Neural cell (in vitro differentiated cells): Measurements from ENCODE around the gene PDE8A. TPM values are rescaled to one million over a fixed set of nuclear protein-coding genes. Genes with fewer than 3 reads are reported as not detected.

Experiments
- H2AFZ ChIP-seq: fragments of 200-600, 300-800 bp; sonication (generic), shearing (Covaris generic); 2 replicates; pipeline ENCODE4 v1.6.0; 2014; ENCODE audit warnings: low read depth, mild to moderate bottlenecking, antibody characterized with exemption, low read length, moderate library complexity
- H3F3A ChIP-seq: fragments of 200-600 bp; shearing (Covaris generic); 2 replicates; pipeline ENCODE4 v1.6.1; 2016; ENCODE audit warnings: mild to moderate bottlenecking, moderate library complexity, mixed read lengths, antibody characterized with exemption, low read length; ENCODE audit not compliant: insufficient read depth, poor library complexity, severe bottlenecking
- H3K27ac ChIP-seq: fragments of 200-600, 300-800 bp; sonication (generic), shearing (Covaris generic); 2 replicates; pipeline ENCODE4 v1.5.1; 2014; ENCODE audit warnings: mild to moderate bottlenecking, low read length, moderate library complexity
- H3K27me3 ChIP-seq: fragments of 300-800, 200-600 bp; sonication (generic), shearing (Covaris generic); 2 replicates; pipeline ENCODE4 v1.6.0; 2014; ENCODE audit warnings: mild to moderate bottlenecking, low read depth, low read length, moderate library complexity; ENCODE audit not compliant: insufficient read depth
- H3K36me3 ChIP-seq: fragments of 300-800, 200-600 bp; sonication (generic), shearing (Covaris generic); 2 replicates; pipeline ENCODE4 v1.5.1; 2014; ENCODE audit warnings: mild to moderate bottlenecking, antibody characterized with exemption, low read length, moderate library complexity; ENCODE audit not compliant: insufficient read depth
- H3K4me2 ChIP-seq: fragments of 300-800, 200-600 bp; sonication (generic), shearing (Covaris generic); 2 replicates; pipeline ENCODE4 v1.6.0; 2014; ENCODE audit warnings: mild to moderate bottlenecking, low read length
- H3K4me3 ChIP-seq: fragments of 300-800, 200-600 bp; sonication (generic), shearing (Covaris generic); 2 replicates; pipeline ENCODE4 v1.5.1; 2014; ENCODE audit warnings: mild to moderate bottlenecking, low read length, moderate library complexity
- H3K79me2 ChIP-seq: fragments of 200-600 bp; shearing (Covaris generic); replicated peaks from 2 replicates; pipeline ENCODE4 v1.6.0; 2014; ENCODE audit warnings: mild to moderate bottlenecking, low read length, moderate library complexity; ENCODE audit not compliant: insufficient read depth
- H3K9ac ChIP-seq: fragments of 300-800, 200-600 bp; sonication (generic), shearing (Covaris generic); 2 replicates; pipeline ENCODE4 v1.6.1; 2016; ENCODE audit warnings: mild to moderate bottlenecking, low read length, mixed read lengths
- H3K9me2 ChIP-seq: fragments of 200-600 bp; shearing (Covaris generic); 2 replicates; pipeline ENCODE4 v1.6.1; 2016; ENCODE audit warnings: mild to moderate bottlenecking, low read length, mixed read lengths; ENCODE audit not compliant: insufficient read depth
- H3K9me3 ChIP-seq: fragments of 200-600, 300-800 bp; sonication (generic), shearing (Covaris generic); 2 replicates; pipeline ENCODE4 v1.6.1; 2016; ENCODE audit warnings: mild to moderate bottlenecking, mixed run types, low read length, moderate library complexity, mixed read lengths
- H4K20me1 ChIP-seq: fragments of 200-600 bp; shearing (Covaris generic); 2 replicates; pipeline ENCODE4 v1.6.1; 2016; ENCODE audit warnings: mild to moderate bottlenecking, mixed run types; ENCODE audit not compliant: insufficient read depth
- CTCF ChIP-seq: fragments of 450-650 bp; IDR thresholded peaks from 2 replicates; pipeline ENCODE4 v1.5.1; 2014; ENCODE audit warnings: antibody characterized with exemption, mild to moderate bottlenecking, moderate library complexity; ENCODE audit not compliant: poor library complexity, severe bottlenecking
- EP300 ChIP-seq: fragments of 450-650 bp; conservative IDR thresholded peaks from 2 replicates; pipeline ENCODE4 v1.6.1; 2014; ENCODE audit warnings: antibody characterized with exemption, mild to moderate bottlenecking, moderate library complexity; ENCODE audit not compliant: poor library complexity, severe bottlenecking
- EZH2 ChIP-seq: fragments of 200-600, 300-800 bp; shearing (Covaris generic), sonication (generic); IDR thresholded peaks from 2 replicates; pipeline ENCODE4 v1.6.1; 2014; ENCODE audit warnings: antibody characterized with exemption, low read length, borderline replicate concordance, mild to moderate bottlenecking; ENCODE audit not compliant: insufficient read depth, poor library complexity, severe bottlenecking
- MXI1 ChIP-seq: fragments of 450-650 bp; conservative IDR thresholded peaks from 2 replicates; pipeline ENCODE4 v1.6.1; 2014; ENCODE audit warnings: antibody characterized with exemption, mild to moderate bottlenecking; ENCODE audit not compliant: poor library complexity, severe bottlenecking
- POLR2AphosphoS5 ChIP-seq: IDR thresholded peaks from 2 replicates; pipeline ENCODE4 v1.6.1; 2012
- RAD21 ChIP-seq: fragments of 450-650 bp; conservative IDR thresholded peaks from 2 replicates; pipeline ENCODE4 v1.6.1; 2014; ENCODE audit warnings: antibody characterized with exemption, mild to moderate bottlenecking, moderate library complexity
- SMC3 ChIP-seq: fragments of 450-650 bp; conservative IDR thresholded peaks from 2 replicates; pipeline ENCODE4 v1.6.1; 2014; ENCODE audit warnings: antibody characterized with exemption, mild to moderate bottlenecking, moderate library complexity; ENCODE audit not compliant: poor library complexity
- TAF1 ChIP-seq: IDR thresholded peaks from 2 replicates; pipeline ENCODE4 v1.6.1; 2012; ENCODE audit warnings: low read depth
- polyA plus RNA-seq: library from polyadenylated mRNA; depleted of rRNA; stranded (reverse); fragments of >200 nt; gene quantifications from 2 replicates; pipeline ENCODE4 v1.2.3, GENCODE V29; 2014
- TF ChIP-seq, protein P1 (sequence below): IDR thresholded peaks from 2 replicates; pipeline ENCODE4 v1.6.1; 2012; ENCODE audit warnings: borderline replicate concordance

Gene PDE8A
- polyA plus RNA-seq, 1 donor from 2014 or later, result 13.2 TPM

GRCh38 chr15:85089929-85090597, 108.4 kb downstream of the PDE8A start:
- peaks cover 3% of the 10 kb centered on the region for H3K9me3 ChIP-seq
- H3K9me2 ChIP-seq, result no peaks in the 10 kb centered on the region
- H3K36me3 ChIP-seq, result no peaks in the 10 kb centered on the region
- H4K20me1 ChIP-seq, result no peaks in the 10 kb centered on the region
- H3K4me3 ChIP-seq, result no peak overlapping the region
- no peak overlapping the region for H3K9ac ChIP-seq
- H3K4me2 ChIP-seq, result no peak overlapping the region
- H2AFZ ChIP-seq, result no peak overlapping the region
- H3K27me3 ChIP-seq, result no peaks in the 10 kb centered on the region
- H3K27ac ChIP-seq, result no peak overlapping the region
- TF ChIP-seq RAD21 (no peak), MXI1 (no peak), EZH2 (no peak), CTCF (no peak), EP300 (no peak), TAF1 (no peak), SMC3 (no peak), POLR2AphosphoS5 (no peak)
- TF ChIP-seq, protein P1, sequence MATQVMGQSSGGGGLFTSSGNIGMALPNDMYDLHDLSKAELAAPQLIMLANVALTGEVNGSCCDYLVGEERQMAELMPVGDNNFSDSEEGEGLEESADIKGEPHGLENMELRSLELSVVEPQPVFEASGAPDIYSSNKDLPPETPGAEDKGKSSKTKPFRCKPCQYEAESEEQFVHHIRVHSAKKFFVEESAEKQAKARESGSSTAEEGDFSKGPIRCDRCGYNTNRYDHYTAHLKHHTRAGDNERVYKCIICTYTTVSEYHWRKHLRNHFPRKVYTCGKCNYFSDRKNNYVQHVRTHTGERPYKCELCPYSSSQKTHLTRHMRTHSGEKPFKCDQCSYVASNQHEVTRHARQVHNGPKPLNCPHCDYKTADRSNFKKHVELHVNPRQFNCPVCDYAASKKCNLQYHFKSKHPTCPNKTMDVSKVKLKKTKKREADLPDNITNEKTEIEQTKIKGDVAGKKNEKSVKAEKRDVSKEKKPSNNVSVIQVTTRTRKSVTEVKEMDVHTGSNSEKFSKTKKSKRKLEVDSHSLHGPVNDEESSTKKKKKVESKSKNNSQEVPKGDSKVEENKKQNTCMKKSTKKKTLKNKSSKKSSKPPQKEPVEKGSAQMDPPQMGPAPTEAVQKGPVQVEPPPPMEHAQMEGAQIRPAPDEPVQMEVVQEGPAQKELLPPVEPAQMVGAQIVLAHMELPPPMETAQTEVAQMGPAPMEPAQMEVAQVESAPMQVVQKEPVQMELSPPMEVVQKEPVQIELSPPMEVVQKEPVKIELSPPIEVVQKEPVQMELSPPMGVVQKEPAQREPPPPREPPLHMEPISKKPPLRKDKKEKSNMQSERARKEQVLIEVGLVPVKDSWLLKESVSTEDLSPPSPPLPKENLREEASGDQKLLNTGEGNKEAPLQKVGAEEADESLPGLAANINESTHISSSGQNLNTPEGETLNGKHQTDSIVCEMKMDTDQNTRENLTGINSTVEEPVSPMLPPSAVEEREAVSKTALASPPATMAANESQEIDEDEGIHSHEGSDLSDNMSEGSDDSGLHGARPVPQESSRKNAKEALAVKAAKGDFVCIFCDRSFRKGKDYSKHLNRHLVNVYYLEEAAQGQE, result no peak
- no peaks in the 10 kb centered on the region for H3K79me2 ChIP-seq
- H3F3A ChIP-seq, result no peaks in the 10 kb centered on the region

- H3K9me2 ChIP-seq, result no peaks in the 10 kb centered on the region
- H3K4me2 ChIP-seq, result no peak overlapping the region
- H3K9me3 ChIP-seq, result peaks cover 3% of the 10 kb centered on the region
- H3K79me2 ChIP-seq, result no peaks in the 10 kb centered on the region
- no peaks in the 10 kb centered on the region for H3K27me3 ChIP-seq
- H3K9ac ChIP-seq, result no peak overlapping the region
- no peak overlapping the region for H3K27ac ChIP-seq
- H3K36me3 ChIP-seq, result no peaks in the 10 kb centered on the region
- no peak overlapping the region for H3K4me3 ChIP-seq
- H2AFZ ChIP-seq, result no peak overlapping the region
- no peaks in the 10 kb centered on the region for H4K20me1 ChIP-seq
- TF ChIP-seq CTCF, result no peak
- no peaks in the 10 kb centered on the region for H3F3A ChIP-seq
Measured at GRCh38 chr15:85091990-85092389, 110.3 kb downstream of the PDE8A start.
